B cell (primary cell): Measurements from ENCODE around the gene MPP7. TPM values are rescaled to one million over a fixed set of nuclear protein-coding genes. Genes with fewer than 3 reads are reported as not detected.

Experiments used
- ATAC-seq: fragments of 200-7000 bp; cut with Tn5 transposase; one replicate; pipeline ENCODE4 v1.10.0; 2021; ENCODE audit warnings: low read depth, mild to moderate bottlenecking, moderate number of reproducible peaks, moderate library complexity
- CTCF ChIA-PET: fragments of 350-600 bp; sonication (Branson Sonifier 250); formaldehyde crosslinking; loops from one replicate; lab custom pipeline; 2021; ENCODE audit warnings: antibody characterized with exemption, inconsistent platforms; lab: Charles Lee
- POLR2A ChIA-PET: fragments of 350-600 bp; sonication (Branson Sonifier 250); formaldehyde crosslinking; loops from one replicate; lab custom pipeline; 2021; ENCODE audit warnings: antibody characterized with exemption; lab: Charles Lee
- DNase-seq: peaks from one replicate; pipeline ENCODE4 v3.0.0; 2013
- H2AFZ ChIP-seq: 2 replicates; pipeline ENCODE4 v1.6.1; 2012; ENCODE audit warnings: mild to moderate bottlenecking, low read depth, low read length; ENCODE audit not compliant: insufficient read depth, poor library complexity, severe bottlenecking
- H3K27ac ChIP-seq, 2 donors: 1 replicate in 1 of 2; 2 replicates in 1 of 2; pipeline ENCODE4 v1.5.1; 2012 to 2013; ENCODE audit warnings: low read length in 2 of 2, mild to moderate bottlenecking in 2 of 2, moderate library complexity in 1 of 2
- H3K27me3 ChIP-seq, 4 experiments: fragments of 200-600 bp in 1 of 4; sonication (generic) in 1 of 4; replicated peaks in 1 of 4; 1 replicate in 2 of 4; 2 replicates in 2 of 4; pipeline versions ENCODE4 v1.6.1 to v1.7.0; 2013 to 2016; ENCODE audit warnings: low read length in 3 of 4, mild to moderate bottlenecking in 2 of 4, mixed read lengths in 1 of 4, moderate library complexity in 1 of 4; ENCODE audit not compliant: insufficient read depth in 4 of 4, control insufficient read depth in 3 of 4; ENCODE audit errors: control extremely low read depth in 1 of 4
- H3K36me3 ChIP-seq, 2 experiments: replicated peaks in 1 of 2; 1 replicate in 1 of 2; 2 replicates in 1 of 2; pipeline versions ENCODE4 v1.6.1 to v1.7.1; 2013; ENCODE audit warnings: low read length in 1 of 2; ENCODE audit not compliant: insufficient read depth in 2 of 2, control insufficient read depth in 1 of 2; ENCODE audit errors: control extremely low read depth in 1 of 2, extremely low read depth in 1 of 2
- H3K4me1 ChIP-seq, 2 donors: fragments of 200-600 bp in 1 of 2; sonication (generic) in 1 of 2; 1 replicate in 1 of 2; 2 replicates in 1 of 2; pipeline versions ENCODE4 v1.5.1 to v1.6.1; 2013 to 2017; ENCODE audit warnings: low read length in 2 of 2; ENCODE audit not compliant: control insufficient read depth in 2 of 2, insufficient read depth in 2 of 2
- H3K4me2 ChIP-seq: replicated peaks from 2 replicates; pipeline ENCODE3; 2012; ENCODE audit warnings: mild to moderate bottlenecking, low read depth, low read length; ENCODE audit not compliant: poor library complexity, severe bottlenecking
- H3K4me3 ChIP-seq, 5 experiments: fragments of 200-600 bp in 1 of 5; sonication (generic) in 1 of 5; 1 replicate in 3 of 5; 2 replicates in 2 of 5; pipeline versions ENCODE4 v1.5.1 to v1.7.0; 2011 to 2016; ENCODE audit warnings: low read length in 4 of 5, mild to moderate bottlenecking in 4 of 5, low read depth in 2 of 5, control low read depth in 1 of 5, moderate library complexity in 1 of 5; ENCODE audit not compliant: insufficient read depth in 1 of 5; ENCODE audit errors: control extremely low read depth in 1 of 5, extremely low read depth in 1 of 5
- H3K79me2 ChIP-seq: fragments of 200-600 bp; sonication (generic); one replicate; pipeline ENCODE4 v1.6.0; 2016; ENCODE audit warnings: low read length; ENCODE audit not compliant: control insufficient read depth, insufficient read depth
- H3K9ac ChIP-seq: fragments of 200-600 bp; sonication (generic); 2 replicates; pipeline ENCODE4 v1.6.1; 2017; ENCODE audit warnings: mild to moderate bottlenecking, low read length, moderate library complexity
- H3K9me3 ChIP-seq, 3 donors: one replicate each; pipeline versions ENCODE4 v1.6.1 to v1.7.1; 2013; ENCODE audit warnings: low read length in 2 of 3; ENCODE audit not compliant: control insufficient read depth in 2 of 3, insufficient read depth in 1 of 3; ENCODE audit errors: control extremely low read depth in 1 of 3
- H4K20me1 ChIP-seq: 2 replicates; pipeline ENCODE4 v1.6.0; 2012; ENCODE audit warnings: mild to moderate bottlenecking, low read length; ENCODE audit not compliant: insufficient read depth, control insufficient read depth, poor library complexity, severe bottlenecking
- H3K27ac Mint-ChIP-seq: one replicate; pipeline ENCODE4 v1.8.0; 2021; ENCODE audit warnings: mixed read lengths
- H3K27me3 Mint-ChIP-seq: one replicate; pipeline ENCODE4 v1.8.0; 2021; ENCODE audit warnings: mixed read lengths
- H3K4me1 Mint-ChIP-seq: one replicate; pipeline ENCODE4 v1.8.0; 2021; ENCODE audit warnings: mixed read lengths
- H3K4me3 Mint-ChIP-seq: one replicate; pipeline ENCODE4 v1.8.0; 2021; ENCODE audit warnings: mixed read lengths
- H3K9me3 Mint-ChIP-seq: one replicate; pipeline ENCODE4 v1.8.0; 2022; ENCODE audit warnings: mixed read lengths; ENCODE audit not compliant: insufficient read depth
- EZH2 ChIP-seq: IDR thresholded peaks from 2 replicates; pipeline ENCODE4 v1.6.1; 2012; ENCODE audit warnings: borderline replicate concordance, low read depth, mild to moderate bottlenecking, moderate library complexity, low read length; ENCODE audit not compliant: insufficient read depth, poor library complexity, severe bottlenecking
- WGBS: methylation state at CpG from one replicate; pipeline ENCODE4 v1.1.5; 2013; ENCODE audit warnings: missing lambda C conversion rate; ENCODE audit not compliant: insufficient coverage; 5-methylcytosine and 5-hydroxymethylcytosine counted together
- intact Hi-C: fragments of 100-400 bp; cut with micrococcal nuclease; formaldehyde crosslinking; loops from one replicate; pipeline ENCODE4 v1.10.0; 2022
- polyA plus RNA-seq: library from polyadenylated mRNA; depleted of rRNA; stranded (reverse); fragments of >200 nt; gene quantifications from 2 replicates; pipeline ENCODE4 v1.2.3, GENCODE V29; 2012
- total RNA-seq, 2 donors: library from RNA; stranded (reverse); fragments of 120-200 nt in 1 of 2; gene quantifications; 1 replicate in 1 of 2; 2 replicates in 1 of 2; pipeline versions ENCODE4 v1.2.3 to v1.2.4, GENCODE V29; 2013 to 2022
- TF ChIP-seq, protein P1 (sequence below): fragments of 200-600 bp; IDR thresholded peaks from one replicate; pipeline ENCODE4 v1.8.0; 2022; ENCODE audit warnings: antibody characterized with exemption, mild to moderate bottlenecking

Gene MPP7
- total and polyA plus RNA-seq, 2 donors (not counting 1 experiment from before 2014, with no cell fraction given): 2.1 to 13.1 TPM

DNA sequence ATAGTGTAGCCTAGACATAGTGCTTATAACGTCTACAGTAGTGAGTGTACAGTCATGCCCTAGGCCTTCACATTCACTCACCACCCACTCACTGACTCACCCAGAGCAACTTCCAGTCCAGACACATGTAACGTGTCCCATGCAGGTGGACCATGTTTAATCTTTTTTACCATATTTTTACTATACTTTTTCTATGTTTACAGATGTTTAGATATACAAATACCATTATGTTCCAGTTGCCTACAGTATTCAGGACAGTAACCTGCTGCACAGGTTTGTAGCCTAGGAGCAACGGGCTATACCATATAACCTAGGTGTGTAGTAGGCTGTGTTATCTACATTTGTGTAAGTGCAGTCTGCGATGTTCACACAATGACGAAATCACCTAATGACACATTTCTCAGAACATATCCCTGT, 11.0 kb downstream of the MPP7 start:
- ChIA-PET POLR2A (no interaction called here), CTCF (interaction anchor here (0.5 to 1.3 kb wide), 3 partner anchors 38 to 102 kb away, joined by 3 to 4 read pairs (median 3); no protein-coding TSS in a partner anchor)
- H3K9ac ChIP-seq: no peak overlapping the region
- TF ChIP-seq EZH2: no peak
- TF ChIP-seq, protein P1, sequence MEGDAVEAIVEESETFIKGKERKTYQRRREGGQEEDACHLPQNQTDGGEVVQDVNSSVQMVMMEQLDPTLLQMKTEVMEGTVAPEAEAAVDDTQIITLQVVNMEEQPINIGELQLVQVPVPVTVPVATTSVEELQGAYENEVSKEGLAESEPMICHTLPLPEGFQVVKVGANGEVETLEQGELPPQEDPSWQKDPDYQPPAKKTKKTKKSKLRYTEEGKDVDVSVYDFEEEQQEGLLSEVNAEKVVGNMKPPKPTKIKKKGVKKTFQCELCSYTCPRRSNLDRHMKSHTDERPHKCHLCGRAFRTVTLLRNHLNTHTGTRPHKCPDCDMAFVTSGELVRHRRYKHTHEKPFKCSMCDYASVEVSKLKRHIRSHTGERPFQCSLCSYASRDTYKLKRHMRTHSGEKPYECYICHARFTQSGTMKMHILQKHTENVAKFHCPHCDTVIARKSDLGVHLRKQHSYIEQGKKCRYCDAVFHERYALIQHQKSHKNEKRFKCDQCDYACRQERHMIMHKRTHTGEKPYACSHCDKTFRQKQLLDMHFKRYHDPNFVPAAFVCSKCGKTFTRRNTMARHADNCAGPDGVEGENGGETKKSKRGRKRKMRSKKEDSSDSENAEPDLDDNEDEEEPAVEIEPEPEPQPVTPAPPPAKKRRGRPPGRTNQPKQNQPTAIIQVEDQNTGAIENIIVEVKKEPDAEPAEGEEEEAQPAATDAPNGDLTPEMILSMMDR: no peak
- H3K79me2 ChIP-seq: peaks cover 7% of the 10 kb centered on the region
- Mint-ChIP-seq H3K27ac (no peak overlapping the region), H3K9me3 (no peaks in the 10 kb centered on the region), H3K4me3 (no peak overlapping the region), H3K27me3 (no peaks in the 10 kb centered on the region), H3K4me1 (no peaks in the 10 kb centered on the region)
- H3K27me3 ChIP-seq: no peaks in the 10 kb centered on the region
- no peak overlapping the region for H3K4me3 ChIP-seq
- H2AFZ ChIP-seq: no peak overlapping the region
- intact Hi-C loops: no loop called here
- no peak overlapping the region for H3K4me2 ChIP-seq
- no peak overlapping the region for H3K27ac ChIP-seq
- no peaks in the 10 kb centered on the region for H3K36me3 ChIP-seq
- no peaks in the 10 kb centered on the region for H3K9me3 ChIP-seq
- 67% methylated on average over 1 of the region's 5 CpGs for WGBS
- DNase-seq (no peak), ATAC-seq (no peak)
- no peaks in the 10 kb centered on the region for H4K20me1 ChIP-seq
- no peaks in the 10 kb centered on the region for H3K4me1 ChIP-seq

DNA sequence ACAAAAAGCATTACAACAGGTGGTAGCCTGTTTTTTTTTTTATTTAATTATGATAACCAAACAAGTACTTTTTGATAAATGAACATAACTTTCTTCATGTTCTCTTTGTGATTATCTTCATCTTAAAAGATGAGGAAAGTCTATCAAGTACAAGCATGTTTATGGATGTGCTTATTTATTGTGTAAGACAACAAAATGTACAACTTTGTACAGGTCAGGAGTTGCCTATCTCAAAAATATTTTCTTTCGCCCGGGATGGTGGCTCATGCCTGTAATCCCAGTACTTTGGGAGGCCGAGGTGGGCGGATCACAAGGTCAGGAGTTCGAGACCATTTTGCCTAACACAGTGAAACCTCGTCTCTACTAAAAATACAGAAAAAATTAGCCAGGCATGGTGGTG, 17.0 kb downstream of the MPP7 start:
- Histone ChIP-seq H3K9me3 (no peaks in the 10 kb centered on the region), H3K36me3 (no peaks in the 10 kb centered on the region), H3K27me3 (no peaks in the 10 kb centered on the region), H3K4me2 (no peak overlapping the region), H3K9ac (no peak overlapping the region), H3K4me3 (no peak overlapping the region), H3K4me1 (peaks cover 9 to 10% of the 10 kb centered on the region in 2 donors), H3K27ac (no peak overlapping the region), H3K79me2 (peaks cover 7% of the 10 kb centered on the region), H2AFZ (no peak overlapping the region), H4K20me1 (no peaks in the 10 kb centered on the region)
- no peak overlapping the region for H3K4me3 Mint-ChIP-seq
- no peaks in the 10 kb centered on the region for H3K9me3 Mint-ChIP-seq
- no peak for DNase-seq
- H3K27ac Mint-ChIP-seq: no peak overlapping the region
- no peak for TF ChIP-seq EZH2
- TF ChIP-seq, protein P1: no peak
- ChIA-PET CTCF (no interaction called here), POLR2A (no interaction called here)
- H3K4me1 Mint-ChIP-seq: peaks cover 17% of the 10 kb centered on the region
- H3K27me3 Mint-ChIP-seq: no peaks in the 10 kb centered on the region
- whole genome bisulfite sequencing: 94% methylated on average over 5 of the region's 6 CpGs
- intact Hi-C loops: no loop called here
- ATAC-seq: no peak
